ENCODE results near the gene WBP1L.

WBP1L gene

GRCh38 chr10:102744374-102745051 is 765 bp downstream of the WBP1L start:
- ChIA-PET CTCF (interaction anchor here (0.6 to 3.2 kb wide), 4 partner anchors 8 to 332 kb away, joined by 3 to 18 read pairs (median 4); partner anchors contain the start of gene CNNM2), POLR2A (interaction anchor here (0.6 to 2.4 kb wide), 5 partner anchors 8 to 296 kb away, joined by 3 to 14 read pairs (median 4); no protein-coding TSS in a partner anchor)
- Histone ChIP-seq H3K9me3 (ENCODE audit: control insufficient read depth, insufficient read depth, low read depth, low read length) (no peaks in the 10 kb centered on the region), H3K27ac (ENCODE audit: extremely low read depth, low read depth, low read length) (peak overlapping the region; percentile 59), H3K4me1 (ENCODE audit: control insufficient read depth, insufficient read depth, low read length) (no peaks in the 10 kb centered on the region), H3K4me3 (ENCODE audit: low read depth, low read length) (peak overlapping the region; percentile 66), H3K36me3 (ENCODE audit: control insufficient read depth in 2 of 2, insufficient read depth in 1 of 2, low read length in 2 of 2) (no peaks in the 10 kb centered on the region)
- TF ChIP-seq ZNF169 (tag by site-specific recombination; IDR thresholded peaks at IDR 0.05) (peak; percentile 41; the same call in 1 of the 2 replicates), ZXDB (tag by site-specific recombination; IDR thresholded peaks at IDR 0.05) (no peak), PBX3 (CRISPR knock-in tag; IDR thresholded peaks at IDR 0.05) (no peak), ZNF274 (IDR thresholded peaks at IDR 0.05; ENCODE audit: low read length) (no peak), ZNF274 (tag by site-specific recombination; IDR thresholded peaks at IDR 0.05; ENCODE audit: borderline replicate concordance) (no peak), ZNF366 (tag by site-specific recombination; conservative IDR thresholded peaks at IDR 0.05) (no peak), ZNF426 (tag by site-specific recombination; IDR thresholded peaks at IDR 0.05) (no peak), WT1 (tag by site-specific recombination; IDR thresholded peaks at IDR 0.05) (no peak), OVOL3 (tag by site-specific recombination; IDR thresholded peaks at IDR 0.05) (no peak), PRDM4 (tag by site-specific recombination; IDR thresholded peaks at IDR 0.05) (no peak), PRDM10 (tag by site-specific recombination; IDR thresholded peaks at IDR 0.05) (peak; percentile 82), PRDM1 (tag by site-specific recombination; IDR thresholded peaks at IDR 0.05) (no peak), ZBTB20 (tag by site-specific recombination; IDR thresholded peaks at IDR 0.05) (no peak), ZNF335 (tag by site-specific recombination; conservative IDR thresholded peaks at IDR 0.05) (peak; percentile 22; the same call in 1 of the 2 replicates), ZNF596 (tag by site-specific recombination; IDR thresholded peaks at IDR 0.05) (no peak), ZFP69B (tag by site-specific recombination; IDR thresholded peaks at IDR 0.05) (no peak), ZNF555 (tag by site-specific recombination; conservative IDR thresholded peaks at IDR 0.05) (no peak), ZEB2 (tag by site-specific recombination; IDR thresholded peaks at IDR 0.05) (peak; percentile 5; the same call in 1 of the 2 replicates), KLF17 (tag by site-specific recombination; IDR thresholded peaks at IDR 0.05) (no peak), ZNF350 (tag by site-specific recombination; IDR thresholded peaks at IDR 0.05) (no peak), ZNF585B (tag by site-specific recombination; IDR thresholded peaks at IDR 0.05) (no peak), ZNF654 (tag by site-specific recombination; IDR thresholded peaks at IDR 0.05; ENCODE audit: low read depth) (no peak), ZNF664 (tag by site-specific recombination; IDR thresholded peaks at IDR 0.05) (no peak), ZNF16 (tag by site-specific recombination; IDR thresholded peaks at IDR 0.05; ENCODE audit: low read depth) (no peak), KLF1 (tag by site-specific recombination; IDR thresholded peaks at IDR 0.05) (no peak), ZNF239 (tag by site-specific recombination; IDR thresholded peaks at IDR 0.05) (no peak), ELK4 (IDR thresholded peaks at IDR 0.05; ENCODE audit: borderline replicate concordance, low read depth, low read length) (no peak)
